Fibroblast of lung (primary cell): ENCODE data around the gene NLGN2. TPM values are rescaled to one million over a fixed set of nuclear protein-coding genes. Genes with fewer than 3 reads are reported as not detected.

Source experiments
- DNase-seq, 2 donors: peaks; one replicate each; pipeline versions ENCODE4 v3.0.0 to v3.0.0-alpha.2; 2010; ENCODE audit warnings: low read depth in 2 of 2
- H2AFZ ChIP-seq: 2 replicates; pipeline ENCODE4 v1.5.1; 2012; ENCODE audit warnings: low read length, control low read depth, inconsistent platforms
- H3K27ac ChIP-seq: 2 replicates; pipeline ENCODE4 v1.5.1; 2011; ENCODE audit warnings: low read length, control low read depth; ENCODE audit not compliant: insufficient read depth
- H3K27me3 ChIP-seq: 2 replicates; pipeline ENCODE4 v1.5.1; 2011; ENCODE audit warnings: mild to moderate bottlenecking, low read length; ENCODE audit not compliant: control insufficient read depth, insufficient read depth
- H3K36me3 ChIP-seq: 2 replicates; pipeline ENCODE4 v1.5.1; 2011; ENCODE audit warnings: low read length; ENCODE audit not compliant: control insufficient read depth, insufficient read depth
- H3K4me1 ChIP-seq: 2 replicates; pipeline ENCODE4 v1.5.1; 2011; ENCODE audit warnings: low read length; ENCODE audit not compliant: control insufficient read depth, insufficient read depth; ENCODE audit errors: extremely low read depth
- H3K4me2 ChIP-seq: 2 replicates; pipeline ENCODE4 v1.5.1; 2011; ENCODE audit warnings: low read length, control low read depth; ENCODE audit not compliant: insufficient read depth; ENCODE audit errors: extremely low read depth
- H3K4me3 ChIP-seq, 4 experiments: fragments of 200-600 bp in 1 of 4; sonication (generic) in 1 of 4; replicated peaks in 1 of 4; 2 replicates each; pipeline ENCODE4 v1.5.1; 2011 to 2016; ENCODE audit warnings: low read length in 4 of 4, low read depth in 3 of 4, mild to moderate bottlenecking in 3 of 4, control low read depth in 2 of 4, inconsistent platforms in 1 of 4, mixed read lengths in 1 of 4; ENCODE audit not compliant: insufficient read depth in 1 of 4; ENCODE audit errors: control extremely low read depth in 1 of 4
- H3K79me2 ChIP-seq: 2 replicates; pipeline ENCODE4 v1.5.1; 2012; ENCODE audit warnings: mild to moderate bottlenecking, low read length, inconsistent platforms; ENCODE audit not compliant: control insufficient read depth, insufficient read depth
- H3K9ac ChIP-seq: 2 replicates; pipeline ENCODE4 v1.5.1; 2011; ENCODE audit warnings: mild to moderate bottlenecking, low read length, control low read depth; ENCODE audit not compliant: insufficient read depth
- H3K9me3 ChIP-seq: 2 replicates; pipeline ENCODE4 v1.5.1; 2012; ENCODE audit warnings: low read depth, low read length; ENCODE audit not compliant: control insufficient read depth, insufficient read depth
- H4K20me1 ChIP-seq: 2 replicates; pipeline ENCODE4 v1.5.1; 2011; ENCODE audit warnings: low read length; ENCODE audit not compliant: control insufficient read depth, insufficient read depth; ENCODE audit errors: extremely low read depth
- CTCF ChIP-seq, 2 donors: IDR thresholded peaks in 1 of 2; conservative IDR thresholded peaks in 1 of 2; 1 replicate in 1 of 2; 2 replicates in 1 of 2; pipeline ENCODE4 v1.5.1; 2011 to 2012; ENCODE audit warnings: low read length in 2 of 2, control low read depth in 1 of 2, inconsistent platforms in 1 of 2, low read depth in 1 of 2, mild to moderate bottlenecking in 1 of 2
- EZH2 ChIP-seq: IDR thresholded peaks from 2 replicates; pipeline ENCODE4 v1.5.1; 2012; ENCODE audit warnings: low read length, control low read depth, mild to moderate bottlenecking; ENCODE audit errors: missing control alignments
- polyA plus RNA-seq, 2 donors: library from polyadenylated mRNA; depleted of rRNA in 1 of 2; stranded (reverse) in 1 of 2; unstranded in 1 of 2; fragments of >200 nt; gene quantifications; 2 replicates each; pipeline ENCODE4 v1.2.1, GENCODE V29; 2011 to 2012; ENCODE audit warnings: missing spikeins in 1 of 2
- total RNA-seq: library from RNA; depleted of rRNA; stranded (reverse); fragments of >200 nt; gene quantifications from 2 replicates; pipeline ENCODE4 v1.2.1, GENCODE V29; 2014

Gene NLGN2
- total and polyA plus RNA-seq, 2 donors (not counting 1 experiment from before 2014, with no cell fraction given) = 7.3 to 12.1 TPM

- TF ChIP-seq EZH2 (no peak), CTCF (conservative IDR thresholded peaks at IDR 0.05 in 1 of 2, IDR thresholded peaks at IDR 0.05 in 1 of 2; ENCODE audit: low read depth in 1 of 2, low read length in 2 of 2) (no peak)
- peak overlapping the region; percentile 91 for H2AFZ ChIP-seq
- H3K79me2 ChIP-seq = no peaks in the 10 kb centered on the region
- no peaks in the 10 kb centered on the region for H3K9me3 ChIP-seq
- no peaks in the 10 kb centered on the region for H3K27me3 ChIP-seq
- no peak for DNase-seq
- H3K4me3 ChIP-seq = peak overlapping the region; percentile 74 to 85 (median 80)
- peak overlapping the region; percentile 99 for H3K4me2 ChIP-seq
- H3K36me3 ChIP-seq = no peaks in the 10 kb centered on the region
- peak overlapping the region; percentile 73 for H3K9ac ChIP-seq
- H3K4me1 ChIP-seq = peaks cover 7% of the 10 kb centered on the region
- H4K20me1 ChIP-seq = no peaks in the 10 kb centered on the region
- H3K27ac ChIP-seq = peak overlapping the region; percentile 67
These were observed 4.5 kb upstream of the NLGN2 start for GRCh38 chr17:7403043-7403726.

- peak overlapping the region; percentile 73 for H3K9ac ChIP-seq
These were observed 4.0 kb upstream of the NLGN2 start for GRCh38 chr17:7403727-7403976.

More at GRCh38 chr17:7403727-7403976, 4.0 kb upstream of the NLGN2 start:
- H3K9me3 ChIP-seq = no peaks in the 10 kb centered on the region
- H3K36me3 ChIP-seq = no peaks in the 10 kb centered on the region
- peak overlapping the region; percentile 99 for H3K4me2 ChIP-seq
- TF ChIP-seq CTCF (conservative IDR thresholded peaks at IDR 0.05 in 1 of 2, IDR thresholded peaks at IDR 0.05 in 1 of 2; ENCODE audit: low read depth in 1 of 2, low read length in 2 of 2) (no peak), EZH2 (no peak)
- H3K27ac ChIP-seq = peak overlapping the region; percentile 67
- H3K4me1 ChIP-seq = peaks cover 7% of the 10 kb centered on the region
- peak overlapping the region; percentile 74 to 85 (median 80) for H3K4me3 ChIP-seq
- no peak for DNase-seq
- H2AFZ ChIP-seq = peak overlapping the region; percentile 91
- H4K20me1 ChIP-seq = no peaks in the 10 kb centered on the region
- H3K79me2 ChIP-seq = no peaks in the 10 kb centered on the region
- no peaks in the 10 kb centered on the region for H3K27me3 ChIP-seq
